Neutrophil (primary cell): ENCODE data around the gene CD44.

Experiments
- H3K27ac ChIP-seq: fragments of 200-600 bp; sonication (generic); 2 replicates; pipeline ENCODE4 v1.5.1; 2016; ENCODE audit warnings: mild to moderate bottlenecking, moderate library complexity
- H3K27me3 ChIP-seq: fragments of 200-600 bp; sonication (generic); 2 replicates; pipeline ENCODE4 v1.6.0; 2016; ENCODE audit warnings: mild to moderate bottlenecking
- H3K36me3 ChIP-seq: fragments of 200-600 bp; sonication (generic); 2 replicates; pipeline ENCODE4 v1.5.1; 2017
- H3K4me1 ChIP-seq, 2 experiments: fragments of 200-600 bp in 1 of 2; sonication (generic) in 1 of 2; 1 replicate in 1 of 2; 2 replicates in 1 of 2; pipeline versions ENCODE4 v1.5.1 to v1.6.1; 2013 to 2016; ENCODE audit warnings: low read depth in 1 of 2, low read length in 1 of 2, mild to moderate bottlenecking in 1 of 2, moderate library complexity in 1 of 2; ENCODE audit not compliant: control insufficient read depth in 1 of 2, insufficient read depth in 1 of 2
- H3K4me3 ChIP-seq, 2 experiments: fragments of 200-600 bp in 1 of 2; sonication (generic) in 1 of 2; 1 replicate in 1 of 2; 2 replicates in 1 of 2; pipeline ENCODE4 v1.5.1; 2013 to 2016; ENCODE audit warnings: low read depth in 1 of 2, low read length in 1 of 2, mild to moderate bottlenecking in 1 of 2, moderate library complexity in 1 of 2
- H3K9me3 ChIP-seq: fragments of 200-600 bp; sonication (generic); 2 replicates; pipeline ENCODE4 v1.5.1; 2016
- CTCF ChIP-seq: fragments of 200-600 bp; sonication (generic); IDR thresholded peaks from 2 replicates; pipeline ENCODE4 v1.5.1; 2016; ENCODE audit warnings: antibody characterized with exemption

CD44 gene

GRCh38 chr11:35211952-35212351 lies 73.0 kb downstream of the CD44 start:
- peaks cover 61 to 66% of the 10 kb centered on the region in 2 experiments for H3K4me1 ChIP-seq
- peak overlapping the region; percentile 93 for H3K27ac ChIP-seq
- H3K36me3 ChIP-seq: peaks cover 36% of the 10 kb centered on the region

DNA sequence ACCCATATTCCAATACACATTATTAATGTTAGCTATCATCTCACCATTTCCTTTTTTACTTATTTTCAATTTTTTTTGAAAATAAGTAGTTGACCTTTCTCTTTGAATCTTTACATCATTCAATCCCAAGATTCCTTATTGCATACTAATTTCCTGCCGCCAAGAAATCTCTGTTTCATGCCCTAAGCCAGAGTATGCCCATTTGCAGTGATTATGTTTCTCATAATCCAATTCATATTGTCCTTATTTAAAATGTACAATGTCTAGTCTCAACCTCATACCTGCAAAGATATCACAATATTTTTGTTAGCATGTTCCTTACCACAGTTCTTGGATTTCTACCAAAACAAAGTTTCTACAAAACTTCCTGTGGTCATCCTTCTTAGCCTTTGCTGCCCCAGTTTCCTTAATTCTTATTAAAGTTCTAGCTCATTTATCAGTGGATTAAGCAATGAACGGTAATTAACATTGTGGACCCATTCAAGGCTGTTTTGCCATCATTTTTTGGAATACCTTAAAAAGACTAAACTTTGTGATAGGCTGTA lies 75.3 kb downstream of the CD44 start:
- peaks cover 40% of the 10 kb centered on the region for H3K36me3 ChIP-seq
- H3K4me3 ChIP-seq: no peak overlapping the region
- H3K27me3 ChIP-seq: no peaks in the 10 kb centered on the region
- peak overlapping the region; percentile 93 for H3K27ac ChIP-seq
- peaks cover 69 to 72% of the 10 kb centered on the region in 2 experiments for H3K4me1 ChIP-seq
- H3K9me3 ChIP-seq: no peaks in the 10 kb centered on the region
- TF ChIP-seq CTCF: no peak

More at GRCh38 chr11:35211952-35212351, 73.0 kb downstream of the CD44 start:
- TF ChIP-seq CTCF: no peak
- peak overlapping the region; percentile 18 to 38 for H3K4me3 ChIP-seq
- no peaks in the 10 kb centered on the region for H3K27me3 ChIP-seq
- no peaks in the 10 kb centered on the region for H3K9me3 ChIP-seq

- Histone ChIP-seq H3K4me3 (no peak overlapping the region), H3K9me3 (no peaks in the 10 kb centered on the region), H3K36me3 (peaks cover 45% of the 10 kb centered on the region), H3K4me1 (peaks cover 69 to 72% of the 10 kb centered on the region in 2 experiments), H3K27ac (peak overlapping the region; percentile 93), H3K27me3 (no peaks in the 10 kb centered on the region)
- no peak for TF ChIP-seq CTCF
These were observed 75.8 kb downstream of the CD44 start for GRCh38 chr11:35214792-35215193.

- Histone ChIP-seq H3K27ac (peak overlapping the region; percentile 93), H3K9me3 (no peaks in the 10 kb centered on the region), H3K27me3 (no peaks in the 10 kb centered on the region), H3K4me3 (no peak overlapping the region), H3K4me1 (peaks cover 64 to 66% of the 10 kb centered on the region in 2 experiments), H3K36me3 (peaks cover 56% of the 10 kb centered on the region)
- no peak for TF ChIP-seq CTCF
These were observed 77.0 kb downstream of the CD44 start for GRCh38 chr11:35215945-35216344.

DNA sequence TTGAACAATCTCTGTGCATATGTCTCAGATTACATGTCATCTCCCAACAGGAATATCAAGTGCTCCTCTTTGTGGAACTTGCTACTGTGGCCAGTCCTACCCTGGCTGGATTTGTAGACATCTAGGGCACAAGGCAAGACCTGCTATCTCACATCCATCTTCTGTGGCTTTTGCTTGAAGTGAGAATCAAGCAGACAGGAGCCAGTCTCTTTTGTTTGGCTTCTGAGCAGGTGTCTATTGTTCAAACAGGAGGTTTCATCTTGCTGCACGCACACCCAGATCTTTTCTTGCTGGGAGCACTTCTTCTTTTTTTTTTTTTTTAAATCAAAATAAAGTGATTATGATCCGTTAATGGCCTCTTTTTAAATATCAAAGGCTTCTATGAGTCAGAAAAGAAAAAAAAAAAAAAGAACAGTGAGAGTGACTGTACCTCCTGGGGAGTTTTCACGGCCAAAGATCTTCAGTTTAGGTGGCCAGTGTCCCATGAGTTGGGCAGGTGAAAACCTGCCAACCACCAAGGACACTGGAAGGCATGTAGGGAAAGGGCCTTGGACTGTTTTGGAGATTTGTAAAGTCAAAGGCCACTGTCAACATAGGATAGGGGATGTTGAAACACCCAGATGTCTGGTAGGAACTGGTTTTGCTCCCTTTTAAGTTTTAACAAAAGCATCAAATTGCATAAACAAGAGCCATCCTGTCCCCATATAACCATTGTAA lies 78.1 kb downstream of the CD44 start:
- no peaks in the 10 kb centered on the region for H3K9me3 ChIP-seq
- H3K27me3 ChIP-seq: no peaks in the 10 kb centered on the region
- peaks cover 68% of the 10 kb centered on the region for H3K36me3 ChIP-seq
- peaks cover 52 to 55% of the 10 kb centered on the region in 2 experiments for H3K4me1 ChIP-seq
- no peak for TF ChIP-seq CTCF
- H3K27ac ChIP-seq: peak overlapping the region; percentile 93
- no peak overlapping the region for H3K4me3 ChIP-seq
